Posterior vena cava (tissue), 2 donors: ENCODE results near the gene RNASEH1. TPM values are rescaled to one million over a fixed set of nuclear protein-coding genes. Genes with fewer than 3 reads are reported as not detected.
"Not testable (repeated sequence)": the region's sequence is repeated elsewhere in the genome, so short reads cannot be mapped to it uniquely, and the experiment has no call there.

Experiments
- DNase-seq: peaks from one replicate; pipeline ENCODE4 v3.0.0-alpha.2; 2020; ENCODE audit warnings: low spot score
- intact Hi-C, 2 donors: fragments of 100-400 bp; cut with DNase I; formaldehyde crosslinking; loops; one replicate each; pipeline versions ENCODE4 v1.14.1 to v1.14.2; 2022 to 2023
- total RNA-seq, 2 donors: library from RNA; stranded (reverse); fragmentation: NEBNext Ultra II Directional; extraction: Animal tissue kit (Norgen Biotek cat#: 25700); gene quantifications; one replicate each; pipeline ENCODE4 v1.2.1, GENCODE V29; 2021
- donor health status: DM: yes; HTN: yes; CAD: no.
- donor health status: DM: yes; HTN: yes; CAD: no.

The RNASEH1 gene
- total RNA-seq, 2 donors from 2014 or later, result 20.7 to 23.9 TPM

DNA sequence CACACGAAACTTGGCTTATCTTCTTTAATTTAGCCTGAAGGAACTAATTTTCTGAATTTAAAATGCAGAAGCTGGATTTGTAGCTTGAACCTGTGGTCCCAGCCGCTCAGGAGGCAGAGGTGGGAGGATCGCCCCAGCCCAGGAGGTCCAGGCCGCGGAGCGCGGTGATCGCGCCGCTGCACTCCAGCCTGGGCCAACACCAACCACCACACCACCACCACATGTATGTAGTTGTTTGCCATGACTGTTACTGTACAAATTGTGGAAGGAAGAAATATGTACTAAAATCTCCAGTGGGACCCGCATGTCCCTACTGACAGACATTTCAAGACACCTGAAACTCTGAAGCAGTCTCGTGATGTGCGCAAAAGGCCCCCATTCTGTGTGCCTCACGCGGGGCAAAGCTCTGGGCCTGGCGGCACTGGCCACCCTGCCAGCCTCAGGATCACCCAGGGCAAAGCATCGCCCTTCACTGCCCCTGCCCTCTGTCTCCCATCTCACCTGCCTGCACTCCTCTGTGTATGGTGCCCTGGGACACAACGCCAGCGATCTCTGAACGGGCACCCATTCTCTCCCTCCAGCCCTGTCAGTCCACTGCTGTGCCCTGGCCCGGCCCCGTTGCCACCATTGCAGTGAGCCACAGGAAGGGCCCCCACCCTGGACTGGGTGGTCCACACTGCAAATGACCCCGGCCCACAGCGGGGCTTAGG, 28.7 kb downstream of the RNASEH1 start:
- intact Hi-C loops, result no loop called here
- DNase-seq, result no peak

DNA sequence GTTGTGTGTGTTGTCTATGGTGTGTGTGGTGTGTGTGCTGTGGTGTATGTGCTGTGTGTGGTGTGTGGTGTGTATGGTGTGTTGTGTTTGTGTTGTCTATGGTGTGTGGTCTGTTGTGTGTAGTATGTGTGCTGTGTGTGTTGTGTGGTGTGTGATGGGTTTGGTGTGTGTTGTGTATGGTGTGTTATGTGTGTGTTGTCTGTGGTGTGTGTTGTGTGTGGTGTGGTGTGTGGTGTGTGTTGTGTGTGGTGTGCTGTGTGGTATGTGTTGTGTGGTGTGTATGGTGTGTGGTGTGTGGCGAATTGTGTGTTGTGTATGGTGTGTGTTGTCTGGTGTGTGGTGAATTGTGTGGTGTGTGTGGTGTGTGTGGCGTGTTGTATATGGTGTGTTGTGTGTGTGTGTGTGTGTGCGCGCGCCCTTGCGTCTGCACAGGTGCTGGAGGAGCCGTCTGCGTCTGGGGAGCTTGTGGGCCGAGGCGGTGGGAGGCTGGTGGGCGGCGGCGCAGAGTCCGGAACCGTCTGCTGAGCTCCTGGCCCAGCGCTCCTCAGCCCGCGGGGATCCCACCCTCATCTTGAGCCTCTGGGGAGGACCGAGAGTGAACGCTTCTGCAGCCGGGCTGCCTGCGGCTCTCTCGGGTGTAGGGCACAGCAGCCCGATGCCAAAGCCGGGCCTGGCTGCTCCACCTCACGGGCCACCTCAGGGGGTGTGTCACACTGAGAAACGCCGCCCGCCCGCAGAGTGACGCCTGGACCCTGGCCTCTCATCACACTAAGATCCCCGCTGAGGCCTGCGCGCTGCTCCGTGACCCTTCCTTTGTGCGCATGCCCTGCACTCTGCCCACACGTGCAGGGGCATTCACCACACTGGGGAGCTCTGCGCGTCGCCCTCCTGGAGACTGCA, 30.0 kb downstream of the RNASEH1 start:
- intact Hi-C loops, result no loop called here
- no peak for DNase-seq

DNA sequence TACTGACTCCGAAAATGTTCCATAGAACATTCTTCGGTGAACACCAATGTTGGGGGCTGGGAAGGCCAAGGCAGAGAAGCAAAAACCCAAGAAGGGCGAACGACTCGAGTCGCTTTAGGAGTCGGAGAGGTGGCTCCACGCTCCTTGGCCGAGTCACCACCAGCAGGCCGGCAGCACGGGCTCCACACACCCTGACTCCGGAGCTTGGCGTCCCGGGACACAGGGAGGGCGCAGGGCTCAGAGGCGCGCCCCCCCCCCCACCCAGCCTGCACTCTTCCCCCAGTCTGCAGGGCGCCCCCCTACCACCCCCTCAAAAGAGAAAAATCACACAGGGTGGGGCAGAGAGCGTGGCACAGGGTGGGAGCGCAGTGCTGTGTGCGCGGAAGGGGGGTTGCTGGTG, 31.3 kb downstream of the RNASEH1 start:
- no peak for DNase-seq
- intact Hi-C loops, result no loop called here

DNA sequence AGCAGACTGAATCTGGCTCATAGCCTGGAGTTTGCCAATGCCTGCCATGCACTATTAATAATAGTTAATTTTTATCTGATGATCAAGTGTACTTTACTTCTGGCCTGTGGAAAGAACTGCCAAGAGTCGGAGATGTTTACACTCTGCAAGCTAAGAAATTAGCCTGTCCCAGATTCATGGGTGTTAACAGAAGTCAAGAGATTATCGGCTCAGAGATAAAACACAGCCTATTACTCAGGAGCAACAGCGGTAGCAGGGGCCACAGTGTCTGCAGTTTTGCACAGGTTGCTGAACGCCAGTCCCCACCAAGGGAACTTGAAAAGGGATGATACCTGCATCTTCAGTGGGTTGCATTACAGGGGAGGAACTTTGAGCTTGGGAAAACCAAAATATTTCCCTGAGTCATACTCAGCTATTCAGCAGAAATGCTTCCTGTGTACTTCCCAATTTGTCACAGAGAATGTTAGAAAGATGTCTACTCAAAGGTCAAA, 34.5 kb downstream of the RNASEH1 start:
- DNase-seq, result no peak
- intact Hi-C loops, result no loop called here

DNA sequence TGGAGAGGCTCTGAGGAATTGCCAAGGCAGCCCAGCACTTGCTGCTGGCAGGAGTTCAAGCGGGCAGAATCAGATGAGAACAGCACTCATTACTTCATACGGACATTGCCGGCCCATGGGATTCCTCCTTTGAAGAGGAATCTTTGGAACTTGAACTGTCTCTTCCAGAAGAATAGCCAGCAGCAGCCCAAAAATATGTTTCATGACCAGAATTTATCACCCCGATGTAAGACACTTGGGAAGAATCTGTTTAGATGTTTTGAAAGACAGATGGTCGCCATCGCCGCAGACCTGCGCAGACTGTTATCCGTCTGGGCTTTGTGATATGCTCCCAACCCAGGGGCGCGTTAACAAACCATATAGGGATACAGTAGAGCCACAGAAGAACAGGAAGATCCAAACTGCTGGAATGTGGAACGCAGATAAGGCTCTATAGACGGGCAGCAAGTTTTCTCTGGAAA, 35.1 kb downstream of the RNASEH1 start:
- intact Hi-C loops, result no loop called here
- DNase-seq, result no peak

DNA sequence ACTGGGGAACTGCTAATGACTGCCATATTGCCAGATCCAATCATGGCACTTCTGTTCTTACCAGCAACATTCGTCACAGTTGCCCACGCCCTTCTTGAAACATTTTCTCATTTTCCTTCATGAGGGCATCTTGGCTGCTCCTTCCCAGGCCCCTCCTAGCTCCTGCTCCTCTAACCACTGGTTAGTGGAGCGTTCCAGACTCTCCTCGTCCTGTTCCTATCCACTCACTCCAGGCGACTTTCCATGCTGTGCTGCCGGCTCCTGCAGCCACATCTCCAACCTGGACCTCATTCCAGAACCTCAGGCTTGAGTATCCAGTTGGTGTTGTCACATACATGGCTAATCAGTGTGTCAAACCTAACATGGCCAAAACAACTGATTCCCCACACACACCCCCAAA, 37.5 kb downstream of the RNASEH1 start:
- DNase-seq, result no peak
- intact Hi-C loops, result no loop called here

DNA sequence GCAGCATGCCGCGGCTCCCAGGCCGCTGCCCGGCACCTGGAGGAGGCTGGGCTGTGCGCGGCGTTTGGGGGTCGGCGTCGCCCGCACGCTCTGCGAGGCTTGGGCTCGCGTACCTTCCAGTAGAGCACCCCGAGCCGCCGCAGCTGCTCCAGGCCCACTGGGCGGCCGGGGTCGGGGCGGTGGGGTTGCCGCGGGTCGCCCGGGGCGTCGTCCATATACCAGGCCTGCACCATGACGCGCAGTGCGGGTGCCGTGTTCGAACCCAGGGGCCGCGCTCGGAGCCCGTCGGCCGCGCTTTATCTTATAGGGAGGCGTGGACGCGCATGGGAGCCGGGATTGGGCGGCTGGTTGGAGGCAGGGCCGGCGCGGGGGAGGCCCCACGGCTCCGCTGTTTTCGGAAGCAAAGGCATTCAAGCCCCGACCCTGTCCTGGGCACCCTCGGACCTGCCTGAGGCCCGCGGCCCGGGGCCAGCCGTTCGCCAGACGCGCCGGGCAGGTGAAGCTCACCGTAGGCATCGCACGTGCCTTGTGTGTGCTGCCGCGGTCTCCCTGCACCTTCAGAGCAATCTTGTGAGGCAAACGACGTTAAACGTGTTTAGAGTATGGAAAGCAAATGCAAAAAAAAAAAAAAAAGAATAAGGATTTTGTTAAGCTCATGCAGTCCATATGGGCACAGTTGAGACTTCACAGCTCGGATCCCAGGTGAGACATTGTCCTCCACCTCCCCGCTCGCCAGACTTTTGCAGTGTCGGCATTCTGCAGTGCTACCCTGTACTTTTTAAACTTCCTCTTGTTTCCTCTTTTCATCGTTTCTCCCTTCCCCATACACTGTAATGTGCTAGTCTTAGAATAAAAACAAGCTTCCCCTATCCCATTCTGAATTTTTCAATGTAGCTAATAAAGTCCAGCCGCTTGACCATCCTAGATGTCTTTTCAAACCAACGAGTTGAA, 38.6 kb downstream of the RNASEH1 start, which contains the start of gene ADI1:
TSS of gene ADI1 (minus strand) at position 277 of the 951 bp plus-strand sequence. CDS start at position 233, 44 bp downstream.
- intact Hi-C loops, result no loop called here
- DNase-seq, result peak; percentile 96

DNA sequence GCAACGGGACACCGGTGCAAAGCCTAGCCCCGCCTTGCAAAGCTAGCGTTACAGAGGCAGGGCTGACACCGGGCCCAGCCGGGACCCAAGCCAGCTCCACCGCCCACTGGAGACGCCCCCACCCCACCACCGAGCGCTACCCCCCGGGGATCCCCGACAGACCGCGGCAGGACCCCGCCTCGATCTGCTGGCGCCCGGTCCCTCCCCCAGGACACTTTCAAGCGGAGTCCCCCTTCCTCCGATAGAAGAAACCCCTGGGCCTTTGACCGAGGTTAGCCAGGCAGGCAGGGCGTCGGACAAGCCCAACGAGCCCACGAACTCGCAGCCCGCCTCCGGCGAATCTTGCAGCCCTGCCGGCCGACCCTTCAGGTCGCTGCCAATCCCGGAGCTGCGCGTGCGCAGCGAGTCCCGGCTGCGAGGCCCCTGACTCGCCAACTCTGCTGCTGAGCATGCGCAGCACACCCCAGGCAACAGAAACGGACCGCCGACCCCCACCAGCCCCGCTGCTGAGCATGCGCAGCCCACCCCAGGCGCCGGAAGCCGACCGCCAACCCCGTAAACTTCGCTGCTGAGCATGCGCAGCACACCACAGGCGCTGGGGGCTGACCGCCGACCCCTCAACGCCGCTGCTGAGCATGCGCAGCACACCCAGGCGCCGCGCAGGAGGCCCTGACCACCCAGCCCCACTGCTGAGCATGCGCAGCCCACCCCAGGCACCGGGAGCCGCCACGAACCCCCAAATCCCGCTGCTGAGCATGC, 39.5 kb downstream of the RNASEH1 start:
- DNase-seq, result peak; percentile 100
- intact Hi-C loops, result no loop called here

DNA sequence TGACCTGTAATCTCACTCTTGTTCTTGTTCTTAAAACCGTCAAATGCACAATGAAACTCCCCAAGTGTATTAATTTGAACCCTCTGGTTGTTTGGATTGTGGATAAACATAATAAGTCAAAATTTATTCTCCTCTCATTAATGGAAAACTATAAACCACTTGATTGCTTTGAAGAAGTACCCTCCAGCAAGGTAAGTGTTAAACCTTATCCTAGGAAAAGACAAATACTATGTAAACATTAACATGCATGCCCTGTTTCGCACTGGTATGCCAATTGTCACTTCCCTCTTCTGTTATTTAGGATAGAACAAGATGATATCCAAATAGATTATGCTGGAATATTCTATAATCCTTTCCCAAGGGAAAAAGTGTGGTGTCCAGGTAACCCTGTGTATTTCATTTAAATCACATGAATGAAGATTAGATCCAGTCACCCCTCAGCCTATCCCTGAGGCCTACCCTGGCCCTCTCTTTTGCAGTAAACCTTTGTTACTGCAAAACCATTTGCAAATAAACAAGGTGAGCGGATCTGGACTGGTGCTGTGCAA, 40.1 kb downstream of the RNASEH1 start:
- intact Hi-C loops, result no loop called here
- no peak for DNase-seq

DNA sequence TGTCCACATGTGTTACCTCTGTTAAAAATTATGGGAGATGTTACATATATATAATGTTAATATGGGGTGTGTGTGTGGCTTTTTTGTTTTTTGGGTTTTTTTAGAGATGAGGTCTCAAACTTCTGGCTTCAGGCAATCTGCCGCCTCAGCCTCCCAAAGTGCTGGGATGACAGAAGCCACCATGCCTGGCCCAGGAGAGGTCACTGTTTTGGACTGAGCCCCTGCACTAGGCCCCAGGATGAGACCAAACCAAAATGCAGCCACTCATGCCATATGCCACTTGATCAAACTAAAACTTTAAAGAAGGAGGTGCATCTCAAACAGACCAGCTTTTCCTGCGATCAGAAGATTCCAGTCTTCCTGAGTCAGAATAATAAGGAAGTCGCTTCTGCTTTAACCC, 41.3 kb downstream of the RNASEH1 start:
- intact Hi-C loops, result no loop called here

DNA sequence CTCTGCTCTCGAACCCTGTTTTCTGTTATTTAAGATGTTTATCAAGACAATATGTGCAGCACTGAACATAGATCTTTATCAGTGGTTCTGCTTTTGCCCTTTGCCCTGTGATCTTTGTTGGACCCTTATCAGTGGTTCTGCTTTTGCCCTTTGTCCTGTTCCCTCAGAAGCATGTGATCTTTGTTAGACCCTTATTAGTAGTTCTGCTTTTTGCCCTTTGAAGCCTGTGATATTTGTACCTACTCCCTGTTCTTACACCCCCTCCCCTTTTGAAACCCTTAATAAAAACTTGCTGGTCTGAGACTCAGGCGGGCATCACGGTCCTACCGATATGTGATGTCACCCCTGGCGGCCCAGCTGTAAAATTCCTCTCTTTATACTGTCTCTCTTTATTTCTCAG, 42.7 kb downstream of the RNASEH1 start:
- DNase-seq, intact Hi-C loops: not testable (repeated sequence)

More for the DNA sequence above, 41.3 kb downstream of the RNASEH1 start:
- DNase-seq, result no peak

DNA sequence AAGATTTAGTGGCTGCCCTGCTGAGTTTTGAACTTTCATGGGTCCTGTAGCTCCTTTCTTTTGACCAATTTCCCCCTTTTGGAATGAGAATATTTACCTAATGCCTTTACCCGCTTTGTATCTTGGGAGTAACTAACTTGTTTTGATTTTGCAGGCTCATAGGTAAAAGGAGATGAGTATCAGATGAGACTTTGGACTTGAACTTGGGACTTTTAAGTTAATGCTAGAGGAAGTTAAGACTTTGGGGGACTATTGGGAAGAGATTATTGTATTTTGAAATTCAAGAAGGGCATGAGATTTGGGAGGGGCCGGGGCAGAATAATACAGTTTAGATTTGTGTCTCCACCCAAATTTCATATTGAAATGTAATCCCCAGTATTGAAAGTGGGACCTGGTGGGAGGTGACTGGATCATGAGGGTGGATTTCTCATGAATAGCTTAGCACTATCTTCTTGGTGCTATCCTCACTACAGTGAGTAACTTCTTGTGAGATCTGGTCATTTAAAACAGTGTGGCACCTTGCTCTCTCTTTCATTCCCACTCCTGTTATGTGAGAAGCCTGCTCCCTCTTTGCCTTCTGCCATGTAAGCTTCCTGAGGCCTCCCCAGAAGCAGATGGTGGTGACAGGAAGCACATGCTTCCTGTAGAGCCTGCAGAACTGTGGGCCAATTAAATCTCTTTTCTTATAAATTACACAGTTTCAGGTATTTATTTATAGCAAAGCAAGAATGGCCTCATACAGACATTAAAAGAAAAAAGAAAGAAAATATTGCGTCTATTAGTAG, 44.9 kb downstream of the RNASEH1 start:
- DNase-seq, result no peak
- intact Hi-C loops, result no loop called here

DNA sequence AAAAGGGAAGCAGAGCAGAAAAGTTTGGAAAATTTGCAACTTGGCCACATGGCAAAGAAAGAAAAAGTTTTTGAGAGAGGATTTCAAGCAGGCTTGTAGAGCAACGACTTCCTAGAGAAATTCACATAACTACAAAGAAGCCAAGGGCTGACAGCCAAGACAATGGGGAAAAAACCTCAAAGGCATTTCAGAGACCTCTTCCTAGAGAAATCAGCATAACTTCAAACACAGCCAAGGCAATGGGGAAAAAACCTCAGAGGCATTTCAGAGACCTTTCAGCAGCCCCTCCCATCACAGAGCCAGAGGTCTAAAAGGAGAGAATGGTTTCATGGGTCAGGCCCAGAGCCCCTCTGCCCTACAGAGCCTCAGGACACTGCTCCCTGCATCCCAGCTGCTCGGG, 46.0 kb downstream of the RNASEH1 start:
- no peak for DNase-seq
- intact Hi-C loops, result no loop called here

DNA sequence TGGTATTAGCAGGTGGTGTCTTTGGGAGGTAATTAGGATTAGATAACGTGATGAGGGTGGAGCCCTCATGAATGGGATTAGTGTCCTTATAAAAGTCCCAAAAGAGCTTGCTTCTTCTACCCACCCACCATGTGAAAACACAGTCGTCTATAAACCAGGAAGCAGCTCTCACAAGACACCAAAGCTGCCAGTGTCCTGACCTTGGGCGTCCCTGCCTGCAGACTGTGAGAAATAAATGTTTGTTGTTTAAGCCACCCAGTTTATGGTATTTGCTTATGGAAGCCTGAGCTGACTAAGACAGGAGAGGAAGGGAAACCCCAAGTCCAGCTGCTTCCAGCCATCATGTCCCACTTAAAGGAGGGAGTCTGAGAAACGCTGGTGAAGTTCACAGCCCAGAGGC, 52.4 kb downstream of the RNASEH1 start:
- intact Hi-C loops, result no loop called here
- DNase-seq, result no peak

DNA sequence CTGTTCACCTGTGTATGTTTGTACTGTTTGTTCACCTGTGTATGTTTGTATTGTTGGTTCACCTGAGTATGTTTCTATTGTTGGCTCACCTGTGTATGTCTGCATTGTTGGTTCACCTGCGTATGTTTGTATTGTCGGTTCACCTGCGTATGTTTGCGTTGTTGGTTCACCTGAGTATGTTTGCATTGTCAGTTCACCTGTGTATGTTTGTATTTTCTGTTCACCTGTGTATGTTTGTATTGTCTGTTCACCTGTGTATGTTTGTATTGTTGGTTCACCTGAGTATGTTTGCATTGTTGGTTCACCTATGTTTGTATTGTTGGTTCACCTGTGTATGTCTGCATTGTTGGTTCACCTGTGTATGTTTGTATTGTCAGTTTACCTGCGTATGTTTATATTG, 53.4 kb downstream of the RNASEH1 start:
- intact Hi-C loops, result no loop called here
- DNase-seq, result no peak

DNA sequence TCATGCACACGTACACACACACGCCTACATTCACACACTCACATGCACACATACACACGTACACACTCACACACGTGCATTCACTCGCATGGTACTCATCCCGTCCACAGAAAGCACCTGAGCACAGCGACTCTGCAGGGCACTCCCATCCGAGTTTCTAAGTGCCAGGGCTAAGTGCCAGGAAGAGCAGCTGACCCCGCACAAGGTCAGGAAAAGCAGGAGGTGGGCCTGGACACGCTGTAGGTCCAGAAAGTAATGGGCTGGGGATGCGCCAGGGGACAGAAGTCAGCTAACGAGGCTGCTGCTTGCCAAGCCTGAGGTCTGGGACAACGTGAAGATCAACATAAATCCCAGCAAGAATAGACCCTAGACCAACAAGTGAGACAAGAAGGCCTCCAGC, 54.6 kb downstream of the RNASEH1 start:
- intact Hi-C loops, result no loop called here
- no peak for DNase-seq

DNA sequence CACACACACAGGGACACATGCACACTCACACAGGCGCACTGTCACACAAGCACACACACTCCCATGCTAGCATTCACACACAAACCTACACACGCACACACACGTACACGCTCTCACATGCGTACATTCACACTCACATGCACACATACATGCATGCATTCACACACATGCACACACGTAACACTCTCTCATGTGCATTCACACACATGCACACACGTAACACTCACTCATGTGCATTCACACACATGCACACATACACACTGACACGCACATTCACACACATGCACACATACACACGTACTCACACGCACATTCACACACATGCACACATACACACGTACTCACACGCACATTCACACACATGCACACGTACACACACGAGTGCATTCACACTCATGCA, 55.1 kb downstream of the RNASEH1 start:
- intact Hi-C loops, result no loop called here
- DNase-seq, result no peak
